Activated CD8-positive, alpha-beta T cell treated with anti-CD3 and anti-CD28 coated beads for 36 hours (primary cell): ENCODE data around the gene AFAP1L2. TPM values are rescaled to one million over a fixed set of nuclear protein-coding genes. Genes with fewer than 3 reads are reported as not detected.

Experiments used
- ATAC-seq: fragments of 200-7000 bp; cut with Tn5 transposase; one replicate; pipeline ENCODE4 v1.10.0; 2021; ENCODE audit warnings: mild to moderate bottlenecking, moderate library complexity
- CTCF ChIA-PET: fragments of 350-600 bp; sonication (Branson Sonifier 250); formaldehyde crosslinking; loops from one replicate; lab custom pipeline; 2021; ENCODE audit warnings: antibody characterized with exemption; lab: Charles Lee
- POLR2A ChIA-PET: fragments of 350-600 bp; sonication (Branson Sonifier 250); formaldehyde crosslinking; loops from one replicate; lab custom pipeline; 2021; ENCODE audit warnings: antibody characterized with exemption; lab: Charles Lee
- DNase-seq: peaks from one replicate; pipeline ENCODE4 v3.0.0-alpha.2; 2020
- H3K27ac Mint-ChIP-seq: one replicate; pipeline ENCODE4 v1.8.0; 2021; ENCODE audit warnings: mild to moderate bottlenecking, mixed read lengths
- H3K27me3 Mint-ChIP-seq: one replicate; pipeline ENCODE4 v1.8.0; 2021; ENCODE audit warnings: mixed read lengths
- H3K36me3 Mint-ChIP-seq: one replicate; pipeline ENCODE4 v1.8.0; 2021; ENCODE audit warnings: low read depth, mixed read lengths
- H3K4me1 Mint-ChIP-seq: one replicate; pipeline ENCODE4 v1.8.0; 2021; ENCODE audit warnings: low read depth, mixed read lengths
- H3K4me3 Mint-ChIP-seq: one replicate; pipeline ENCODE4 v1.8.0; 2021; ENCODE audit warnings: mild to moderate bottlenecking, moderate library complexity, mixed read lengths
- H3K9me3 Mint-ChIP-seq: one replicate; pipeline ENCODE4 v1.8.0; 2021; ENCODE audit warnings: mixed read lengths
- CTCF ChIP-seq: fragments of 200-600 bp; IDR thresholded peaks from one replicate; pipeline ENCODE4 v1.8.0; 2022; ENCODE audit warnings: antibody characterized with exemption, mild to moderate bottlenecking
- intact Hi-C: fragments of 100-400 bp; cut with micrococcal nuclease; formaldehyde crosslinking; loops from one replicate; pipeline ENCODE4 v1.10.0; 2022
- total RNA-seq, 2 experiments: library from RNA; stranded (reverse); gene quantifications; one replicate each; pipeline ENCODE4 v1.2.3, GENCODE V29; 2021

Gene AFAP1L2
- total RNA-seq, 2 experiments from 2014 or later = 4.9 to 6.3 TPM

DNA sequence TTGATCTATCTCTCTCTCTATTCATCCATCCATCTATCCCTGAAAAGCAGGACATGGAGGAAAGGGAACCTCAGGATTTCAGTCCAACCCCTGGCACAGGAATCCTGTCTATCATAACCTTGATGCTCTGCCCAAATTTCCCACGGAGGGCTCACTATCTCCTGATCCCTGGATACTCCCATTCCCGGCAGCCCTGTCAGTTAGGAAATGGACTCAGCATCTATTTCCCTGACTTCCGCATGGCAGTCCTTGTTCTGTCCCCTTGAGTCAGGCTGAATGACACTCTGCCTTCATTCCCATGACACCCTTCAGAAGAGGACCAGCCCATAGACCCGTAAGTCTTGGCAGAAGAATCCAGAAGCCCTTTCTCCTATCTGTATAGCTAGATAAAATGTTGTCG is 87.6 kb downstream of the AFAP1L2 start:
- DNase-seq = no peak
- H3K36me3 Mint-ChIP-seq = no peaks in the 10 kb centered on the region
- no peak overlapping the region for H3K4me3 Mint-ChIP-seq
- intact Hi-C loops = no loop called here
- TF ChIP-seq CTCF = no peak
- ChIA-PET CTCF (interaction anchor here (2.9 kb wide), 1 partner anchor 13 kb away, joined by 11 read pairs; no protein-coding TSS in a partner anchor), POLR2A (interaction anchor here (0.6 to 1.0 kb wide), 2 partner anchors 143 to 230 kb away, joined by 3 read pairs; partner anchors contain the start of gene CCDC186)
- H3K27me3 Mint-ChIP-seq = no peaks in the 10 kb centered on the region
- no peaks in the 10 kb centered on the region for H3K9me3 Mint-ChIP-seq
- no peak for ATAC-seq
- no peak overlapping the region for H3K27ac Mint-ChIP-seq
- no peaks in the 10 kb centered on the region for H3K4me1 Mint-ChIP-seq

DNA sequence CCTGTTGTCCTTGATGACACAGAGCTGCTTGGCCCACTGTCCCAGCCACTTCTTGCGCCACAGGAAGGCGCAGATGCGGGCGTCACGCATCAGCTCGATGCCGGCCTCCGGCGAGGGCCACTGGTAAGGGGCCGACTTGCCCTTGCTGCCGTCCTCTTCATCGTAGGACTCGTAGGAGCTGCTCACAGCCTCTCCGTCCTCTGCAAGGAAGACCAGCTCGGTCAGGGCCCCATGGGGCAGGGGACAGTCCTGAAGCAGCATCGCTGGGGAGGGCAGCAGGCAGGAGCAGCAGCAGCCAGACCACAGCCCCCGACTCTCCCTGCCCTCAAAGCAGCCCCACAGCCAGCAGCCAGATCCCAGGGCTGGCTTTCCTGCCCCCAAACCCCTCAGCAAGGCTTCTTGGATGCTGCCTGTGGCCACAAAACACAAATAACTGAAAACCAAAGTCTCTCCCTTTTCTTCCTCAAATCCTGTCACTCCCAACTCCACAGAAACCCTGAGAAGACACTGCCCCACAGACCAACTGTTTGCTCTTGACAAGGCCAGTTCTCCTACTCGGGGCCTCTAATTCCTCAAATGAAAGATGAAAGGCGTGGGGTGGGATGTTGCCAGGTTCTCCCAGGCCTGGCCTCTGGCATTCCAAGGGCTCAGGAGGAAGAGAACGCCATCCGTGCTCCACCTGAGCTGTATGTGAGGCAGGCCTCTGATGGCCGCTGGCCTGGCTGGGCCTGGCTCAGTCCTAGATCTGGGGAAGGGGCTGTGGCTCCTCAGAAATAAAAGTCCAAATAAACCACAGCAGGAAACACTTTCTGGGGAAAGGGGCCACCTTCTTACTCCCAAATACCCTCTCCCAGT is 88.5 kb downstream of the AFAP1L2 start:
- H3K27me3 Mint-ChIP-seq = no peaks in the 10 kb centered on the region
- no peaks in the 10 kb centered on the region for H3K9me3 Mint-ChIP-seq
- intact Hi-C loops = no loop called here
- no peak overlapping the region for H3K4me3 Mint-ChIP-seq
- no peaks in the 10 kb centered on the region for H3K36me3 Mint-ChIP-seq
- ChIA-PET POLR2A (interaction anchor here (0.6 to 1.0 kb wide), 2 partner anchors 142 to 850 kb away, joined by 3 to 4 read pairs; partner anchors contain the start of gene CCDC186), CTCF (interaction anchor here (1.1 to 2.9 kb wide), 2 partner anchors 12 kb away, joined by 3 to 11 read pairs; no protein-coding TSS in a partner anchor)
- DNase-seq = no peak
- no peak for TF ChIP-seq CTCF
- no peak for ATAC-seq
- no peaks in the 10 kb centered on the region for H3K4me1 Mint-ChIP-seq
- no peak overlapping the region for H3K27ac Mint-ChIP-seq

- ATAC-seq (no peak), DNase-seq (no peak)
- no peaks in the 10 kb centered on the region for H3K4me1 Mint-ChIP-seq
- H3K9me3 Mint-ChIP-seq = no peaks in the 10 kb centered on the region
- H3K4me3 Mint-ChIP-seq = no peak overlapping the region
- H3K36me3 Mint-ChIP-seq = no peaks in the 10 kb centered on the region
- no peaks in the 10 kb centered on the region for H3K27me3 Mint-ChIP-seq
- ChIA-PET CTCF (interaction anchor here (2.2 kb wide), 1 partner anchor 10 kb away, joined by 6 read pairs; no protein-coding TSS in a partner anchor), POLR2A (no interaction called here)
- no peak for TF ChIP-seq CTCF
- intact Hi-C loops = no loop called here
- no peak overlapping the region for H3K27ac Mint-ChIP-seq
Measured at GRCh38 chr10:114313866-114314265, 90.4 kb downstream of the AFAP1L2 start.

DNA sequence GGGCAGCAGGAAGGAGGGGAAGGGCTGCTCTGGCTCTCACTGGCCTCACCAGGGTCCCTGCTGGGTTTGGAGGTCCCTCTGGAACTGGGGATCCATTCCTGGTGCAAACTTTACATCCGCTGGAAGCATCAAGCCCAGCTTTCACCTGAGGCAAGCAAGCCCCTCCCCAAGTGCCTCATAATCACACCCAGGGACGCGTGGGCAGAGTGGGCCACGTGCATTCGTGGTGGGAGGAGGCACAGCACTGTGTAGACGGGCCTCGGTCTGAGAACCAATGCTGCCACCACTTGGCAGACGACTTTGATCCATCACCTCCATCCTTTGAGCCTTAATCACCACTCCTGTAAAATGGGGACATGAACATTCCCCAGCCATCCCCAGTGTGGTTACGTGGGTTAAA is 91.2 kb downstream of the AFAP1L2 start:
- intact Hi-C loops = no loop called here
- ChIA-PET CTCF (interaction anchor here (2.2 kb wide), 1 partner anchor 9 kb away, joined by 6 read pairs; no protein-coding TSS in a partner anchor), POLR2A (no interaction called here)

More for the DNA sequence above, 91.2 kb downstream of the AFAP1L2 start:
- Mint-ChIP-seq H3K4me1 (no peaks in the 10 kb centered on the region), H3K9me3 (no peaks in the 10 kb centered on the region), H3K4me3 (no peak overlapping the region), H3K36me3 (no peaks in the 10 kb centered on the region), H3K27me3 (no peaks in the 10 kb centered on the region), H3K27ac (no peak overlapping the region)
- TF ChIP-seq CTCF = no peak
- no peak for DNase-seq
- ATAC-seq = no peak
